Measurements from ENCODE around the gene PRKN.
A peak's percentile ranks its signal among the peaks of the same experiment; 100 is the strongest.

Gene PRKN

DNA sequence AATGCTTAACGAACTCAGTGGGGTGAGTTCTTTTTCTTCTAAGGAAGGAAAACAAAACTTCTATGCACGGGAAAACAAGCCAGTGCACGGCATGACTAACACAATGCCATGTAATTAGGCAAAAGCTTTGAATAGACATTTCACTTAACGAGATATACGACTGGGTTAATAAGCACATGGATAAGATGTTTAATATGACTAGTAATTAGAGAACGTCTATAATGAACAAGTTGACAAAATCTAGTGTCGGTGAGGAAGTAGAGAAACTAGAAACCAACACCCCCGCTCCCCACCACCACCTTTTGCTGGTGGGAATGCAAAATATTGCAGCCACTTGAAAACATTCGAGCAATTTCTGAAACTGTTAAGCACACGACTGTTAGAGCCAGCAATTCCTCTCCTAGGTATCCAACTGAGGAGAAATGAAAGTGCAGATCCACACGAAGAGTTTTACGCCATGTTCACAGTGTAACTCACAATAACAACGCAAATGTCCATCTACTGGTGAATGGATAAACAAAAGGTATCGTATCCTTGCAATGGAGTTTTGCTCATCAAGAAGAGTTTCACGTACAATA lies 808.8 kb downstream of the PRKN start:
- Histone ChIP-seq H3K9me3 (replicated peaks; ENCODE audit: insufficient read depth, low read length) (no peaks in the 10 kb centered on the region), H3F3A (ENCODE audit: insufficient read depth, low read length) (no peaks in the 10 kb centered on the region), H2AFZ (ENCODE audit: low read length) (no peak overlapping the region), H3K4me1 (ENCODE audit: low read length) (no peaks in the 10 kb centered on the region; the same call in 1 of the 2 replicates), H3K4me2 (ENCODE audit: low read depth, low read length) (peak overlapping the region; percentile 18; the same call in 1 of the 2 replicates), H3K9me2 (replicated peaks; ENCODE audit: insufficient read depth, low read length) (no peaks in the 10 kb centered on the region), H3K79me2 (ENCODE audit: low read length) (no peaks in the 10 kb centered on the region), H4K20me1 (ENCODE audit: insufficient read depth, low read length) (no peaks in the 10 kb centered on the region), H3K27ac (ENCODE audit: low read length) (no peak overlapping the region), H3K4me3 (ENCODE audit: low read length) (no peak overlapping the region), H3K9ac (ENCODE audit: low read length) (no peak overlapping the region), H3K36me3 (replicated peaks; ENCODE audit: insufficient read depth, low read length) (no peaks in the 10 kb centered on the region), H3K27me3 (replicated peaks; ENCODE audit: insufficient read depth, low read length) (no peaks in the 10 kb centered on the region)
- no peak for TF ChIP-seq EZH2 (optimal IDR thresholded peaks at IDR 0.05; ENCODE audit: low read depth, low read length)
- TF ChIP-seq EZH2phosphoT487 (IDR thresholded peaks at IDR 0.05; ENCODE audit: low read length), result no peak
- TF ChIP-seq CTCF (IDR thresholded peaks at IDR 0.05; ENCODE audit: low read length), result no peak
- no peak for DNase-seq

DNA sequence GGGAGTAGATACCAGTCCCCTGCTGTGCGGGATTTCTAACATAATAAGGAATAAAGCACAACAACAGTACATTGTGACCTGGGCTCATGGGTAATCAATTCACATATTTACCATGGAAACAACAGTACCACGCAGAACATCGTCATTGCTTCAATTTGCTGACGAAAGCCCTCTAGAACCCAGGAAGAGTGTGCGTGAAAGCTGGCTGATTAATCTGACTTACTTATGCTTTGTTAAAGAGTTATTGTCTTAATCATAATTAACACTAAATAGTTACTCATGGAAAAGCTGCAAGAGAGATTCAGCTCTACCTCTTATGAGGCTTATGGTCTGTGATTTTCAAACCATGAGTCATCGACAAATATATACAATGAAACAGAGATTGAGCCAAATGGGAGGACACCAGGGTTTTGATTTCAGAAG lies 809.4 kb downstream of the PRKN start:
- no peaks in the 10 kb centered on the region for H3K9me2 ChIP-seq (replicated peaks; ENCODE audit: insufficient read depth, low read length)
- TF ChIP-seq EZH2phosphoT487 (IDR thresholded peaks at IDR 0.05; ENCODE audit: low read length) (no peak), CTCF (IDR thresholded peaks at IDR 0.05; ENCODE audit: low read length) (no peak), EZH2 (optimal IDR thresholded peaks at IDR 0.05; ENCODE audit: low read depth, low read length) (no peak)
- H3K9me3 ChIP-seq (replicated peaks; ENCODE audit: insufficient read depth, low read length), result no peaks in the 10 kb centered on the region
- H3K27ac ChIP-seq (ENCODE audit: low read length), result peak overlapping the region; percentile 25; the same call in 1 of the 2 replicates
- H3K36me3 ChIP-seq (replicated peaks; ENCODE audit: insufficient read depth, low read length), result no peaks in the 10 kb centered on the region
- H4K20me1 ChIP-seq (ENCODE audit: insufficient read depth, low read length), result no peaks in the 10 kb centered on the region
- H3K79me2 ChIP-seq (ENCODE audit: low read length), result no peaks in the 10 kb centered on the region
- H3K27me3 ChIP-seq (replicated peaks; ENCODE audit: insufficient read depth, low read length), result no peaks in the 10 kb centered on the region
- no peak overlapping the region for H2AFZ ChIP-seq (ENCODE audit: low read length)
- no peaks in the 10 kb centered on the region for H3F3A ChIP-seq (ENCODE audit: insufficient read depth, low read length)
- H3K9ac ChIP-seq (ENCODE audit: low read length), result peak overlapping the region; percentile 11; the same call in 1 of the 2 replicates
- DNase-seq, result peak; percentile 24
- H3K4me1 ChIP-seq (ENCODE audit: low read length), result no peaks in the 10 kb centered on the region; the same call in 1 of the 2 replicates
- peak overlapping the region; percentile 18; the same call in 1 of the 2 replicates for H3K4me2 ChIP-seq (ENCODE audit: low read depth, low read length)
- H3K4me3 ChIP-seq (ENCODE audit: low read length), result no peak overlapping the region

DNA sequence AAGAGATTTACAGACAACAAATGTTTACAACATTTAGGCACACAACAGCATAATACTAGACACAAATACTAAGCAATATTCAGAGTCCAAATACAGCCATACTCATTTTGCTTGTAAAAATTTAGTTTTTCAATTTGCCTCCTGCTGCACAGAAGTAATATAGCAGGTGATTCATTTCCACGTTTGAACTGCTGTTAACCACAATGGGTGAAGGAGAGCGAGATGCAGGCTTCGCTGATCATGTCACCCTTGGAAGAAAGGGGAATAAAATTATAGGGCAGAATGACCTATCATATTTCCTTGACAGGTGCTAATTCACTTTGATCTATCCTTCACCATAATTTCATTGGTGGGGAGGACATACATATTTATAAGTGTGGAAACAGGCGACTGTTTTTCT lies 809.9 kb downstream of the PRKN start:
- no peak overlapping the region for H3K4me3 ChIP-seq (ENCODE audit: low read length)
- no peaks in the 10 kb centered on the region for H3K9me2 ChIP-seq (replicated peaks; ENCODE audit: insufficient read depth, low read length)
- no peak overlapping the region for H3K27ac ChIP-seq (ENCODE audit: low read length)
- no peaks in the 10 kb centered on the region for H4K20me1 ChIP-seq (ENCODE audit: insufficient read depth, low read length)
- TF ChIP-seq EZH2 (optimal IDR thresholded peaks at IDR 0.05; ENCODE audit: low read depth, low read length) (no peak), CTCF (IDR thresholded peaks at IDR 0.05; ENCODE audit: low read length) (peak; percentile 9; the same call in 1 of the 2 replicates), EZH2phosphoT487 (IDR thresholded peaks at IDR 0.05; ENCODE audit: low read length) (no peak)
- H3F3A ChIP-seq (ENCODE audit: insufficient read depth, low read length), result no peaks in the 10 kb centered on the region
- H3K27me3 ChIP-seq (replicated peaks; ENCODE audit: insufficient read depth, low read length), result no peaks in the 10 kb centered on the region
- H3K36me3 ChIP-seq (replicated peaks; ENCODE audit: insufficient read depth, low read length), result no peaks in the 10 kb centered on the region
- H3K9me3 ChIP-seq (replicated peaks; ENCODE audit: insufficient read depth, low read length), result no peaks in the 10 kb centered on the region
- H3K9ac ChIP-seq (ENCODE audit: low read length), result peak overlapping the region; percentile 11; the same call in 1 of the 2 replicates
- H3K4me1 ChIP-seq (ENCODE audit: low read length), result no peaks in the 10 kb centered on the region; the same call in 1 of the 2 replicates
- H2AFZ ChIP-seq (ENCODE audit: low read length), result no peak overlapping the region
- no peak for DNase-seq
- no peaks in the 10 kb centered on the region for H3K79me2 ChIP-seq (ENCODE audit: low read length)
- peak overlapping the region; percentile 18; the same call in 1 of the 2 replicates for H3K4me2 ChIP-seq (ENCODE audit: low read depth, low read length)
